NB4 (cell line): ENCODE measurements around the gene EPHA5.

ENCODE experiments used
- DNase-seq: peaks from one replicate; pipeline ENCODE4 v3.0.0; 2010; ENCODE audit warnings: low read depth
- H3K4me3 ChIP-seq: one replicate; pipeline ENCODE4 v1.5.1; 2011; ENCODE audit warnings: mild to moderate bottlenecking, low read depth, low read length, moderate library complexity
- MYC ChIP-seq: IDR thresholded peaks from 2 replicates; pipeline ENCODE4 v1.6.1; 2011; ENCODE audit warnings: low read depth, low read length
- POLR2A ChIP-seq: IDR thresholded peaks from 2 replicates; pipeline ENCODE4 v1.6.1; 2011; ENCODE audit warnings: mild to moderate bottlenecking; ENCODE audit not compliant: insufficient read length; ENCODE audit errors: extremely low read depth
- TF ChIP-seq, protein P1 (sequence below): IDR thresholded peaks from 2 replicates; pipeline ENCODE4 v1.6.1; 2011; ENCODE audit warnings: low read depth, low read length
- TF ChIP-seq, protein P2 (sequence below): IDR thresholded peaks from one replicate; pipeline ENCODE4 v1.5.1; 2012; ENCODE audit warnings: low read depth, low read length

EPHA5 gene

DNA sequence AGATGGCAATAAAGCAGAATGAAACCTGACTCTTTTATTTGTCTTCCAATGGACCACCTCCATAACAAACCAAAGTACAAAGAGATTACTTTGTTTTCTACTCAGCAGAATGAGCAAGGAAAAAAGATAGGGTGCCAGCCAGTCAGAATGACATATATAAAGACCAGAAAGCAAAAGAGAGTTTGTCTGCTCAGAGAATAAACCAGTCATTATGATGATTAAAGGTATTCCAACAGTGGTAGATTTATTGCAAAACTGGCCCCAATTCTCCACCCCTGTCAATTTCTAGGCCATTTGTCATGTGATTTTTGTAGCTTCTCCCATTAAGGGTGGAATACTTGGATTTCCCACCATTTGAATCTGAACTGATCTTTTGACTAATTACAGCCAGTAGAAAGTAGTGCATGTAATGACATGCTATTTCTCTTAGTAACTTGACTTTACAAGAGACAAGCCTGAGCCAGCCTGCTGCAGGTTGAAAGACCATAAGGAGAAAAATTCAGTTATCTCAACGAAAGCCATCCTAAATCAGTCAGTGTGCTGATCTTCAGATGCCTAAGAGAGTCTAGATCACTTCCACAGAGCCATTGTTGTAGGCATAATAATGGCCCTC lies 203.1 kb downstream of the EPHA5 start:
- no peak for DNase-seq
- H3K4me3 ChIP-seq = no peak overlapping the region
- TF ChIP-seq MYC = no peak

DNA sequence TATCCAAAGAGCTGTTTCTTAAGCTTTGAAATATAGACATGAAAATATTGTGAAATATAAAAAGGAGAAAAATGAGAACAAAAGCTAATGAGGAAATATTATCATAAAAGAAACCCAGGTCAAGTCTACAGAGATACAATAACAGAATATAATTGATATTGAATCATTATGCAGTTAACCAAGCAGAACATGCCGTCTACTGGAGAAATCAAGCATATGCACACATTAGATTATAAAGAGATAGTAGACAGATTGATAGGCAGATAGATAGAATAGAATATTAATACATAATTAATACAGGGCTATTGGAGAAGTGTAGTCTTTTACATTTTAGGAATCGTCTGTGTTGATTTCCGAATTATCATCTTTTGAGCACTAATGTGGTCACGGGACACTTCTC lies 208.5 kb downstream of the EPHA5 start:
- no peak for DNase-seq
- no peak for TF ChIP-seq MYC
- TF ChIP-seq POLR2A = no peak
- TF ChIP-seq, protein P1, sequence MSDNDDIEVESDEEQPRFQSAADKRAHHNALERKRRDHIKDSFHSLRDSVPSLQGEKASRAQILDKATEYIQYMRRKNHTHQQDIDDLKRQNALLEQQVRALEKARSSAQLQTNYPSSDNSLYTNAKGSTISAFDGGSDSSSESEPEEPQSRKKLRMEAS = no peak
- TF ChIP-seq, protein P2, sequence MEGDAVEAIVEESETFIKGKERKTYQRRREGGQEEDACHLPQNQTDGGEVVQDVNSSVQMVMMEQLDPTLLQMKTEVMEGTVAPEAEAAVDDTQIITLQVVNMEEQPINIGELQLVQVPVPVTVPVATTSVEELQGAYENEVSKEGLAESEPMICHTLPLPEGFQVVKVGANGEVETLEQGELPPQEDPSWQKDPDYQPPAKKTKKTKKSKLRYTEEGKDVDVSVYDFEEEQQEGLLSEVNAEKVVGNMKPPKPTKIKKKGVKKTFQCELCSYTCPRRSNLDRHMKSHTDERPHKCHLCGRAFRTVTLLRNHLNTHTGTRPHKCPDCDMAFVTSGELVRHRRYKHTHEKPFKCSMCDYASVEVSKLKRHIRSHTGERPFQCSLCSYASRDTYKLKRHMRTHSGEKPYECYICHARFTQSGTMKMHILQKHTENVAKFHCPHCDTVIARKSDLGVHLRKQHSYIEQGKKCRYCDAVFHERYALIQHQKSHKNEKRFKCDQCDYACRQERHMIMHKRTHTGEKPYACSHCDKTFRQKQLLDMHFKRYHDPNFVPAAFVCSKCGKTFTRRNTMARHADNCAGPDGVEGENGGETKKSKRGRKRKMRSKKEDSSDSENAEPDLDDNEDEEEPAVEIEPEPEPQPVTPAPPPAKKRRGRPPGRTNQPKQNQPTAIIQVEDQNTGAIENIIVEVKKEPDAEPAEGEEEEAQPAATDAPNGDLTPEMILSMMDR = no peak
- H3K4me3 ChIP-seq = no peak overlapping the region

DNA sequence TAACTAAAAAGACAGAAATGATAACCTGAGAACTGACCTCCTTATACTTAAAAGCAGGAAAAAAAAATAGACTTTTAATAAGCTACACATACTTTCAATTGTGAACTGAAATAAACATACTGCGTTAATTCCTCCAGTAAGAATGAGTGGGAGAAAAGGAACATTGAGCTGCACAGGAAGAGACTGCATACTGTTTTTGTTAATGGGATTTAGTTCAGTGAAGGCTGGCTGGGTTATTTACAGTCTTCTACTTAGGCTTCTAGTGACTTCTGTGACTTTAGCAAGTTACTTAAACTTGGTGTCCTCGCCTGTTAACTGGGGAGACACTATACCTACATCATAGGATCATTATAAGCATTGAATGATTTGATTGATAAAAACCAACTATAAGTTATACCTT lies 213.3 kb downstream of the EPHA5 start:
- no peak for DNase-seq
- no peak overlapping the region for H3K4me3 ChIP-seq
- TF ChIP-seq, protein P2 = no peak
- TF ChIP-seq MYC (no peak), POLR2A (no peak)
- TF ChIP-seq, protein P1 = no peak

DNA sequence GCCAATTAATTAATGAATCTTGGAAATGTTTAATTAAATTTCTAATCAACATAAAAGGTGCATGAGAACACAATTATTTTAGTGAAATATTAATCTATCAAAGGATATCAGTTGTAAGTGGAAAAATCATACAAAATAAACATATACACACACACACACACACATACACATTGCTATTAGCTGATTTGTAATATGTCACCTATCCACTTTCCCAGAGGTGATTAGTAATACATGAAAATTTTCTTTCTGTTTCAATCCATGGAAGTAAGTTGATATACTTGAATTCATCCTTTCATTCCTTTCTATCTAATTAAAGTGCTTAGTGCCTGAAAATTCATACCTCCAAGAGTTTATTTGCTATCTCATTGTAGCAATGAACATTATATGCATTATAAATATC lies 213.7 kb downstream of the EPHA5 start:
- no peak overlapping the region for H3K4me3 ChIP-seq
- TF ChIP-seq POLR2A (no peak), MYC (no peak)
- TF ChIP-seq, protein P1 = no peak
- TF ChIP-seq, protein P2 = no peak
- no peak for DNase-seq

DNA sequence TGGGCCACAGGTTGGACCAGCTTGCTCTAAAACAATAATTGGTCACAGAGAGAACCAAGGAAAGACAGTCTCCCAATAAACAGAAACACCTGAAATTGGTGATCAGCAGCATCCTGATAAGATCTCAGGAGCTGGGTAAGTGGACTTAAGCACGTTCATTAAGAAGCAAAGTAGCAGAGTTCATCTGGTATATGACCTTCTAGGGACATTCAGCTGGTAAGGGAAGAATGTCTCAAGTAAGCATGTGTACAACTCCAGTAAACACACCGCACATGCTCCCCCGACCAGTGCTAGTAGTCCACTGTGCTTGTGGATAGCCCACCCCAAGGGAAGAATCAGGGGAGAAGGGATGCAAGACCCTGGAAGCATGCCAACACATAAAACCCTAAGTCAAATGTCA lies 216.9 kb downstream of the EPHA5 start:
- H3K4me3 ChIP-seq = no peak overlapping the region
- TF ChIP-seq, protein P2 = no peak
- TF ChIP-seq POLR2A = no peak
- TF ChIP-seq MYC = no peak
- TF ChIP-seq, protein P1 = no peak
- no peak for DNase-seq

DNA sequence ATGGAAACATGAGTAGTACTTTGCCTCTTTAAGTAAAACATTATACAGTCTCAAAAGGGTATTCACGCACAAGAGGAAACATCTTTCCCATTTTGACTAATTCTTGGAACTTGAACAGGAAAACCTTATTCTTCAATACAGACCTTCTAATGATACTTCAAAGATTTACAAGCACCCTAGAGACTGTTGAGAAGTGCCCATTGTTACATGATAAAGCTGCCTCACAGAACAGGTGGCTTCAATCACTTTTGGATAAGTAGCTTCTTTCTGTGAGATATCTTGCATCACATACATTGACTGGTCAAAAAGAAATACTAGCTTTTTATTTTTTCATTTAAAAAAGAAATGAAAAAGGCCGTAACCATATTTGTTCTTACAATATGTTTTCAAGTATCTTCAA lies 219.4 kb downstream of the EPHA5 start:
- no peak for DNase-seq
- TF ChIP-seq, protein P2 = no peak
- TF ChIP-seq, protein P1 = no peak
- no peak for TF ChIP-seq MYC
- TF ChIP-seq POLR2A = no peak

More for the DNA sequence above, 219.4 kb downstream of the EPHA5 start:
- no peak overlapping the region for H3K4me3 ChIP-seq
